ENCODE data around the gene ADAMTS12.

GRCh38 chr5:33494466-33494865 lies 397.3 kb downstream of the ADAMTS12 start:
- TF ChIP-seq CTCF (IDR thresholded peaks at IDR 0.05 in 2 of 3, conservative IDR thresholded peaks at IDR 0.05 in 1 of 3; ENCODE audit: borderline replicate concordance in 1 of 3, insufficient read depth in 1 of 3, low read depth in 2 of 3, low read length in 2 of 3): no peak
- no peak for TF ChIP-seq REST (IDR thresholded peaks at IDR 0.05; ENCODE audit: low read depth)
- TF ChIP-seq POLR2A (IDR thresholded peaks at IDR 0.05; ENCODE audit: borderline replicate concordance, extremely low read depth, insufficient read depth, insufficient read length): no peak

All from HCT116 (cell line).